Calu3 (cell line): ENCODE measurements around the gene LMF2. TPM values are rescaled to one million over a fixed set of nuclear protein-coding genes. Genes with fewer than 3 reads are reported as not detected.

Experiments
- BruUV-seq: library from RNA; stranded (reverse); fragments of 400-500 nt; replicated peaks from 2 replicates; lab custom pipeline; 2021; lab: Mats Ljungman, UMichigan
- CTCF ChIA-PET: fragments of 300-600 bp; sonication (Branson Sonifier 250); formaldehyde crosslinking; loops from one replicate; lab custom pipeline; 2022; ENCODE audit warnings: antibody characterized with exemption; lab: Charles Lee
- DNase-seq: peaks from one replicate; pipeline ENCODE4 v3.0.0; 2022
- H3K27ac Mint-ChIP-seq: one replicate; pipeline ENCODE4 v1.8.0; 2022; ENCODE audit warnings: mixed read lengths; ENCODE audit not compliant: unreplicated experiment
- H3K27me3 Mint-ChIP-seq: one replicate; pipeline ENCODE4 v1.8.0; 2022; ENCODE audit warnings: mixed read lengths; ENCODE audit not compliant: unreplicated experiment
- H3K36me3 Mint-ChIP-seq: one replicate; pipeline ENCODE4 v1.8.0; 2022; ENCODE audit warnings: mild to moderate bottlenecking, moderate library complexity, mixed read lengths; ENCODE audit not compliant: insufficient read depth, unreplicated experiment
- H3K4me1 Mint-ChIP-seq: one replicate; pipeline ENCODE4 v1.8.0; 2022; ENCODE audit warnings: mild to moderate bottlenecking, low read depth, mixed read lengths; ENCODE audit not compliant: unreplicated experiment
- H3K4me3 Mint-ChIP-seq: one replicate; pipeline ENCODE4 v1.8.0; 2022; ENCODE audit warnings: mild to moderate bottlenecking, low read depth, moderate library complexity, mixed read lengths; ENCODE audit not compliant: unreplicated experiment
- H3K9me3 Mint-ChIP-seq: one replicate; pipeline ENCODE4 v1.8.0; 2022; ENCODE audit warnings: low read depth, mixed read lengths; ENCODE audit not compliant: unreplicated experiment
- intact Hi-C: fragments of 100-400 bp; cut with micrococcal nuclease; formaldehyde crosslinking; loops from one replicate; pipeline ENCODE4 v1.10.0; 2022; ENCODE audit not compliant: unreplicated experiment
- total RNA-seq: library from RNA; stranded (reverse); gene quantifications from 2 replicates; pipeline ENCODE4 v1.2.3, GENCODE V29; 2022
- TF ChIP-seq, protein P1 (sequence below): fragments of 200-600 bp; IDR thresholded peaks from one replicate; pipeline ENCODE4 v1.8.0; 2022; ENCODE audit warnings: antibody characterized with exemption; ENCODE audit not compliant: unreplicated experiment

The LMF2 gene
- total RNA-seq, 1 experiment from 2014 or later: 85.2 TPM

DNA sequence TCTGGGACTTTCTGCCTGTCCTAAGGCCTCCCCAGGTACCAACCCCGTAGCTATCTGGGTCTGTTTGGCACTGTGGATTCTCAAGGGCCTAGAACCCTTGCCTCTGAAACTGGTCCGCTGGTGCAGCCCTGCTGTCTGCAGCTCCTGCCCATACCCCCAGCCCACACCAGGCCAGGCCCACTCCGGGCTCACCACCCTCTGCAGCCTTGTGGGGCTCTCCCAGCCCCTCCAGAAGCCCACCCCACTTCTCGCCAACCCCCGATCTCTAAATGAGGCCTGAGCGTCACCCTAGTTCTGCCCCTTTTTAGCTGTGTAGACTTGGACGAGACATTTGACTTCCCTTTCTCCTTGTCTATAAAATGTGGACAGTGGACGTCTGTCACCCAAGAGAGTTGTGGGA is 42.9 kb upstream of the LMF2 start:
- H3K27me3 Mint-ChIP-seq: no peaks in the 10 kb centered on the region
- TF ChIP-seq, protein P1, sequence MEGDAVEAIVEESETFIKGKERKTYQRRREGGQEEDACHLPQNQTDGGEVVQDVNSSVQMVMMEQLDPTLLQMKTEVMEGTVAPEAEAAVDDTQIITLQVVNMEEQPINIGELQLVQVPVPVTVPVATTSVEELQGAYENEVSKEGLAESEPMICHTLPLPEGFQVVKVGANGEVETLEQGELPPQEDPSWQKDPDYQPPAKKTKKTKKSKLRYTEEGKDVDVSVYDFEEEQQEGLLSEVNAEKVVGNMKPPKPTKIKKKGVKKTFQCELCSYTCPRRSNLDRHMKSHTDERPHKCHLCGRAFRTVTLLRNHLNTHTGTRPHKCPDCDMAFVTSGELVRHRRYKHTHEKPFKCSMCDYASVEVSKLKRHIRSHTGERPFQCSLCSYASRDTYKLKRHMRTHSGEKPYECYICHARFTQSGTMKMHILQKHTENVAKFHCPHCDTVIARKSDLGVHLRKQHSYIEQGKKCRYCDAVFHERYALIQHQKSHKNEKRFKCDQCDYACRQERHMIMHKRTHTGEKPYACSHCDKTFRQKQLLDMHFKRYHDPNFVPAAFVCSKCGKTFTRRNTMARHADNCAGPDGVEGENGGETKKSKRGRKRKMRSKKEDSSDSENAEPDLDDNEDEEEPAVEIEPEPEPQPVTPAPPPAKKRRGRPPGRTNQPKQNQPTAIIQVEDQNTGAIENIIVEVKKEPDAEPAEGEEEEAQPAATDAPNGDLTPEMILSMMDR: no peak
- no TSS peak for BruUV-seq
- peaks cover 6% of the 10 kb centered on the region for H3K4me1 Mint-ChIP-seq
- CTCF ChIA-PET: no interaction called here
- no peak overlapping the region for H3K27ac Mint-ChIP-seq
- DNase-seq: no peak
- no peak overlapping the region for H3K4me3 Mint-ChIP-seq
- no peaks in the 10 kb centered on the region for H3K36me3 Mint-ChIP-seq
- no peaks in the 10 kb centered on the region for H3K9me3 Mint-ChIP-seq
- intact Hi-C loops: no loop called here

DNA sequence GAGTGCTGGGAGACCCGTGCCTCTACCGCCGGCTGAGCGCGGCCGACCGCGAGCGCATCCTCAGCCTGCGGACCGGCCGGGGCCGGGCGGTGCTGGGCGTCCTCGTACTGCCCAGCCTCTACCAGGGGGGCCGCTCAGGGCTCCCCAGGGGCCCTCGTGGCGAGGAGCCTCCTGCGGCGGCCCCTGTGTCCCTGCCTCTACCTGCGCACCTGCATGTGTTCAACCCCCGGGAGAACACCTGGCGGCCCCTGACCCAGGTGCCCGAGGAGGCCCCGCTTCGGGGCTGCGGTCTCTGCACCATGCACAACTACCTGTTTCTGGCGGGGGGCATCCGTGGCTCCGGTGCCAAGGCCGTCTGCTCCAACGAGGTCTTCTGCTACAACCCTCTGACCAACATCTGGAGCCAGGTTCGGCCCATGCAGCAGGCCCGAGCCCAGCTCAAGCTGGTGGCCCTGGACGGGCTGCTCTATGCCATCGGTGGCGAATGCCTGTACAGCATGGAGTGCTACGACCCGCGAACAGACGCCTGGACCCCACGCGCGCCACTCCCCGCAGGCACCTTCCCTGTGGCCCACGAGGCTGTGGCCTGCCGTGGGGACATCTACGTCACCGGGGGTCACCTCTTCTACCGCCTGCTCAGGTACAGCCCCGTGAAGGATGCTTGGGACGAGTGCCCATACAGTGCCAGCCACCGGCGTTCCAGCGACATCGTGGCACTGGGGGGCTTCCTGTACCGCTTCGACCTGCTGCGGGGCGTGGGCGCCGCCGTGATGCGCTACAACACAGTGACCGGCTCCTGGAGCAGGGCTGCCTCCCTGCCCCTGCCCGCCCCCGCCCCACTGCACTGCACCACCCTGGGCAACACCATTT is 41.7 kb upstream of the LMF2 start:
- Mint-ChIP-seq H3K9me3 (no peaks in the 10 kb centered on the region), H3K4me1 (peaks cover 14% of the 10 kb centered on the region), H3K4me3 (no peak overlapping the region), H3K36me3 (peaks cover 5% of the 10 kb centered on the region), H3K27ac (no peak overlapping the region), H3K27me3 (no peaks in the 10 kb centered on the region)
- DNase-seq: no peak
- no TSS peak for BruUV-seq
- intact Hi-C loops: no loop called here
- TF ChIP-seq, protein P1: no peak
- CTCF ChIA-PET: no interaction called here

DNA sequence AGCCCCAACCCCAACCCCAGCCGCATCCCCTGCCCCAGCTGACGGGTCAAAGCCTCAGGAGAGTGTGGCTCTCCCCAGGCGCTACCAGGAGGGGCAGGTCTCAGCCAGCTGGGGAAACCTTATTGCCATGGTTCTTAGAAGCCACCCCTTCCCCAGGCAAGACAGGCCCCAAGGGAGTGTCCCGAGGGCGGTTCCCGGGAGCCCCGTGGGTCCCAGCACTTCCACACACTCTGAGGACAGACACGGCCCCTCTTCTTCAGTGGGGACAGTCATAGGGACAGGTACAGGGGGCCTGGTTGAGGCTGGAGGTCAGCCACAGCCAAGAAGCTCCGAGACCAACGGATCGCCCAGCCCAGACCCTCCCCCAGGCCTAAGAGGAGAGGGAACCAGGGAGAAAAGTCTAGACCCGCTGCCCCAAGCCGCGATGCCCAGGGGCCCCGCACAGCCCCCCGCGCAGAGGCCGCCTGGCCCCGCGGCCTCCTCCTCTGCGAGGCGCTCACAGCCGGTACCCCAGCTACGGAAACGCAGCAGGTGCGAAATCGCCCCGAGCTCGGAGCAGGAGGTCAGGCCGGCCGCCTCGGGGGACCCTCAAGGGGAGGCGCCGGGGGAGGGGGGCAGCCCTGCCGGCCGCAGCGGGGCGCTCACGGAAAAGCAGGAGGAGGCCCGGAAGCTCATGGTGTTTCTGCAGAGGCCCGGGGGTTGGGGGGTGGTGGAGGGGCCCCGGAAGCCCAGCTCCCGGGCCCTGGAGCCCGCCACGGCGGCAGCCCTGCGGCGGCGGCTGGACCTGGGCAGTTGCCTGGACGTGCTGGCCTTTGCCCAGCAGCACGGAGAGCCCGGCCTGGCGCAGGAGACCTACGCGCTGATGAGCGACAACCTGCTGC is 40.8 kb upstream of the LMF2 start:
- Mint-ChIP-seq H3K4me1 (peaks cover 14% of the 10 kb centered on the region), H3K4me3 (no peak overlapping the region), H3K27me3 (no peaks in the 10 kb centered on the region), H3K27ac (no peak overlapping the region), H3K9me3 (no peaks in the 10 kb centered on the region), H3K36me3 (peaks cover 10% of the 10 kb centered on the region)
- no TSS peak for BruUV-seq
- intact Hi-C loops: no loop called here
- CTCF ChIA-PET: no interaction called here
- TF ChIP-seq, protein P1: no peak
- DNase-seq: no peak

DNA sequence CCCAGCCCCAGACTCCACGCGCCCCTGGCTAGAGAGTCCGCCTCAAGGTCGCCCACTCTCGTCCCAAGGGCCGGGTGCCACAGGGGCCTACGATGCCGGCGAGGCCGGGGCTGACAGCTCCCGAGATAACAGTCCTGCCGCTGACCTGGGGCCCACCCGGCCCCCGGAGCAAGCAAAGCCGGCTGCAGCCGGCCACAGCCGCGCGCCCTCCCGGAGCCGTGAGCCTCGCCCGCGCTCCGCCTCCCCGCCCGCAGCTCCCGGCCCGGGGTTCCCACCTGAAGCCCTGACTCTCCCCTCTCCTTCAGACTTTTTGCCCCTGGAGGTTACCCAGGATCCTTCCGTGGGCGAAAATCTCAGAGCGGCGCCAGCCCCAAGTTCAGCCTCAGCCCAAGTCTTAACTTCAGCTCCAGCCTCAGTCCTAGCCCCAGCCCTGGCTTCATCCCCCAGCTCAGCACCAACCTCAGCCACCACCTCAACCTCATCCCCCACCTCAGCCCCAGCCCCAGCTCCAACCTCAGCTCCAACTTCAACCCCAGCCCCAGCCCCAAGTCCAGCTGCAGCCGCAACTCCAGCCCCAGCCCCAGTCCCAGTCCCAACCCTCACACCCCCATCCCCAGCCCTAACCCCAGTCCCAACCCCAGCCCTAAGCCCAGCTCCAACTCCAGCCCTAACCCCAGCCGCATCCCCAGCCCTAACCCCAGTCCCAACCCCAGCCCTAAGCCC is 39.9 kb upstream of the LMF2 start:
- intact Hi-C loops: no loop called here
- Mint-ChIP-seq H3K27ac (no peak overlapping the region), H3K4me3 (no peak overlapping the region), H3K27me3 (no peaks in the 10 kb centered on the region), H3K9me3 (no peaks in the 10 kb centered on the region), H3K4me1 (peaks cover 19% of the 10 kb centered on the region), H3K36me3 (peaks cover 10% of the 10 kb centered on the region)
- DNase-seq: no peak
- TF ChIP-seq, protein P1: no peak
- no TSS peak for BruUV-seq
- CTCF ChIA-PET: no interaction called here
